ENCODE measurements around the gene MT2A.

DNA sequence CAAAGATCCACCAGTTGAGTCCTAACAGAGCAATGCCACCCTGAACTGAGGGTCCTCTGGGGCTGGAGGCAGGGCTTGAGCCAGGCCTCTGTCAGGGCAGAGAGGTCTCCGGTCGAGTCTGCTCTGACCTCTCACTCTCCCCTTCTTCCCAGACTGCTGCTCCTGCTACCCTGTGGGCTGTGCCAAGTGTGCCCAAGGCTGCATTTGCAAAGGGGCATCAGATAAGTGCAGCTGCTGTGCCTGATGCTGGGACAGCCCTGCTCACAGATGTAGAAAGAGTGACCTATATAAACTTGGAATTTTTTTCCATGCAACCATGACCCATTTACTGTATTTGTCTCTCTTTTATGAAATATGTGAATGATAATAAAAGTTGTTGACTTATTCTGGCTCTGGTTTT is 40.9 kb downstream of the MT2A start:
- TF ChIP-seq, protein P1, sequence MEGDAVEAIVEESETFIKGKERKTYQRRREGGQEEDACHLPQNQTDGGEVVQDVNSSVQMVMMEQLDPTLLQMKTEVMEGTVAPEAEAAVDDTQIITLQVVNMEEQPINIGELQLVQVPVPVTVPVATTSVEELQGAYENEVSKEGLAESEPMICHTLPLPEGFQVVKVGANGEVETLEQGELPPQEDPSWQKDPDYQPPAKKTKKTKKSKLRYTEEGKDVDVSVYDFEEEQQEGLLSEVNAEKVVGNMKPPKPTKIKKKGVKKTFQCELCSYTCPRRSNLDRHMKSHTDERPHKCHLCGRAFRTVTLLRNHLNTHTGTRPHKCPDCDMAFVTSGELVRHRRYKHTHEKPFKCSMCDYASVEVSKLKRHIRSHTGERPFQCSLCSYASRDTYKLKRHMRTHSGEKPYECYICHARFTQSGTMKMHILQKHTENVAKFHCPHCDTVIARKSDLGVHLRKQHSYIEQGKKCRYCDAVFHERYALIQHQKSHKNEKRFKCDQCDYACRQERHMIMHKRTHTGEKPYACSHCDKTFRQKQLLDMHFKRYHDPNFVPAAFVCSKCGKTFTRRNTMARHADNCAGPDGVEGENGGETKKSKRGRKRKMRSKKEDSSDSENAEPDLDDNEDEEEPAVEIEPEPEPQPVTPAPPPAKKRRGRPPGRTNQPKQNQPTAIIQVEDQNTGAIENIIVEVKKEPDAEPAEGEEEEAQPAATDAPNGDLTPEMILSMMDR (IDR thresholded peaks at IDR 0.05 in 4 of 5, conservative IDR thresholded peaks at IDR 0.05 in 1 of 5): no peak
- no peak for TF ChIP-seq POLR2A (IDR thresholded peaks at IDR 0.05)

Measured in gastrocnemius medialis (tissue), 4 donors.